BJ (cell line): Measurements from ENCODE around the gene STK11. TPM values are rescaled to one million over a fixed set of nuclear protein-coding genes. Genes with fewer than 3 reads are reported as not detected.

Experiments
- CTCF ChIA-PET: fragments of 350-600 bp; formaldehyde crosslinking; extraction: SDS; loops from one replicate; lab custom pipeline; 2021; ENCODE audit warnings: antibody characterized with exemption, inconsistent platforms; lab: Yijun Ruan, JAX
- POLR2A ChIA-PET: fragments of 300-600 bp; sonication (Branson Sonifier 250); formaldehyde crosslinking; extraction: SDS; loops from one replicate; lab custom pipeline; 2021; ENCODE audit warnings: antibody characterized with exemption; lab: Charles Lee
- DNase-seq: peaks from one replicate; pipeline ENCODE4 v3.0.0-alpha.2; 2011; ENCODE audit warnings: low read depth
- H3K27me3 ChIP-seq: 2 replicates; pipeline ENCODE4 v1.6.0; 2011; ENCODE audit warnings: low read length; ENCODE audit not compliant: control insufficient read depth, insufficient read depth
- H3K36me3 ChIP-seq: 2 replicates; pipeline ENCODE4 v1.5.1; 2011; ENCODE audit warnings: low read length; ENCODE audit not compliant: control insufficient read depth, insufficient read depth
- H3K4me3 ChIP-seq: 2 replicates; pipeline ENCODE4 v1.5.1; 2011; ENCODE audit warnings: low read depth, mild to moderate bottlenecking, control low read depth, low read length
- polyA plus RNA-seq: library from polyadenylated mRNA; depleted of rRNA; stranded (reverse); fragments of >200 nt; gene quantifications from 2 replicates; pipeline ENCODE4 v1.2.3, GENCODE V29; 2011
- TF ChIP-seq, protein P1 (sequence below): IDR thresholded peaks from 2 replicates; pipeline ENCODE4 v1.5.1; 2011; ENCODE audit warnings: low read depth, mild to moderate bottlenecking, control low read depth, inconsistent platforms, low read length, moderate library complexity; ENCODE audit not compliant: insufficient read depth

Gene STK11
- polyA plus RNA-seq, 1 experiment, result 33.6 TPM

- TF ChIP-seq, protein P1, sequence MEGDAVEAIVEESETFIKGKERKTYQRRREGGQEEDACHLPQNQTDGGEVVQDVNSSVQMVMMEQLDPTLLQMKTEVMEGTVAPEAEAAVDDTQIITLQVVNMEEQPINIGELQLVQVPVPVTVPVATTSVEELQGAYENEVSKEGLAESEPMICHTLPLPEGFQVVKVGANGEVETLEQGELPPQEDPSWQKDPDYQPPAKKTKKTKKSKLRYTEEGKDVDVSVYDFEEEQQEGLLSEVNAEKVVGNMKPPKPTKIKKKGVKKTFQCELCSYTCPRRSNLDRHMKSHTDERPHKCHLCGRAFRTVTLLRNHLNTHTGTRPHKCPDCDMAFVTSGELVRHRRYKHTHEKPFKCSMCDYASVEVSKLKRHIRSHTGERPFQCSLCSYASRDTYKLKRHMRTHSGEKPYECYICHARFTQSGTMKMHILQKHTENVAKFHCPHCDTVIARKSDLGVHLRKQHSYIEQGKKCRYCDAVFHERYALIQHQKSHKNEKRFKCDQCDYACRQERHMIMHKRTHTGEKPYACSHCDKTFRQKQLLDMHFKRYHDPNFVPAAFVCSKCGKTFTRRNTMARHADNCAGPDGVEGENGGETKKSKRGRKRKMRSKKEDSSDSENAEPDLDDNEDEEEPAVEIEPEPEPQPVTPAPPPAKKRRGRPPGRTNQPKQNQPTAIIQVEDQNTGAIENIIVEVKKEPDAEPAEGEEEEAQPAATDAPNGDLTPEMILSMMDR, result no peak
- H3K4me3 ChIP-seq, result no peak overlapping the region
- ChIA-PET POLR2A (no interaction called here), CTCF (interaction anchor here (0.9 kb wide), 1 partner anchor 9 kb away, joined by 3 read pairs; no protein-coding TSS in a partner anchor)
- H3K27me3 ChIP-seq, result no peaks in the 10 kb centered on the region
- no peak for DNase-seq
- H3K36me3 ChIP-seq, result peaks cover 15% of the 10 kb centered on the region
Observed at GRCh38 chr19:1229924-1230782, 24.6 kb downstream of the STK11 start.

DNA sequence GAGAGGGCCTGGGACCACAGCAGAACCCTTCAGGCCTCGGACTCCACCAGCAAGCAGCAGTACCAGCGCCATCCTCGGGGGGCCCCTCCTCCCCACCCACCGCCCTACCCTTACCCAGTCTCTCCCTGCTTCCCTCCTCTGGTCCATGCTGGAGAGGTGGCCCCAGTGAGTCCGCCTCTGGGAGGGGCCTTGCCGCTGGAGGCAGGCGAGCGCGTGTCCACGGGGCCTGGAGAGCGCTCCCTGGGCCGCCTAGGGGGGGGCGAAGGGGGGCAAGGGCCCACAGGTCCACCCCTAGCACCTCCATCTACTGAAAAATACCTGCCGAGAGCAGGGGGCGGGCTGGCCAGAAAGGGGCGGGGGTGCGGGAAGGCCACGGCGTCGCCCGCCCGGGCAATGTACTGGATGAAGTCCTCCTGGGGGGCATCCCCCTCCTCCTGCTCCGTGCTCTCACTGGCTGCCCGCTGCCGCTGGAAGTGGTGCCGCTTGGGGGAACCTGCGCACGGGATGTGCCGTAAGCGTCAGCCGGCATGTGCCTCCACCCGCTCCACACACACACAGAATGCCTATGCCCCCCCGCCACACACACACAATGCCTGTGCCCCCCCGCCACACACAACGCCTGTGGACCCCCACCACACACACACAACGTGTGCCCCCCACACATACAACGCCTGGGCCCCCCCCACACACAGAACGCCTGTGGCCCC lies 25.4 kb downstream of the STK11 start:
- POLR2A ChIA-PET, result no interaction called here
- CTCF ChIA-PET, result interaction anchor here (0.9 kb wide), 1 partner anchor 10 kb away, joined by 3 read pairs; no protein-coding TSS in a partner anchor
- TF ChIP-seq, protein P1, result no peak
- peaks cover 18% of the 10 kb centered on the region for H3K36me3 ChIP-seq
- no peak overlapping the region for H3K4me3 ChIP-seq
- no peak for DNase-seq
- no peaks in the 10 kb centered on the region for H3K27me3 ChIP-seq

- no peak for DNase-seq
- Histone ChIP-seq H3K27me3 (no peaks in the 10 kb centered on the region), H3K4me3 (no peak overlapping the region), H3K36me3 (peaks cover 10% of the 10 kb centered on the region)
- TF ChIP-seq, protein P1, result no peak
- POLR2A ChIA-PET, result interaction anchor here (0.6 kb wide), 1 partner anchor 38 kb away, joined by 13 read pairs; no protein-coding TSS in a partner anchor
- CTCF ChIA-PET, result interaction anchor here (0.9 to 1.8 kb wide), 2 partner anchors 9 to 11 kb away, joined by 3 to 8 read pairs; no protein-coding TSS in a partner anchor
Observed at GRCh38 chr19:1231729-1232637, 26.4 kb downstream of the STK11 start.

DNA sequence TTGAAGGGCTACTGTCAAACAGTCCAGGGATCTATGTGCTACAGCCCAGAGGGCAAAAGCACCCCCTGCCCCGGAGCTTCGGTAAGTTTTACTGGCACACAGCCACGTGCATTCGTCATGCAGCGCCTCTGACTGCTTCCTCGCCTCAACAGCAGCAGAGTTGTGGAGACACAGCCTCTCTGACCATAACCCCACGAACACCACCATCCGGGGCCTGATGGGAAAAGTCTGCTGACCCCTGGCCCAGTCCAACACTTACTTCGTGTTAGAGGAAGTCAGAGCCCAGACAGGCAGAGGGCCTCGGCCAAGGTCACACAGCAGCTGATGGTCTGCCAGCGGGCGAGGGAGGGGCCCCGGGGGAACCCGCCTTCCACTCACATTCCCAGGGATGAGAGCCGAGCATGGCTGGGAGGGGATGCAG lies 27.1 kb downstream of the STK11 start:
- POLR2A ChIA-PET, result interaction anchor here (0.6 kb wide), 1 partner anchor 37 kb away, joined by 13 read pairs; no protein-coding TSS in a partner anchor
- no peak for DNase-seq
- TF ChIP-seq, protein P1, result no peak
- CTCF ChIA-PET, result interaction anchor here (0.9 to 1.8 kb wide), 2 partner anchors 9 to 12 kb away, joined by 3 to 8 read pairs; no protein-coding TSS in a partner anchor
- Histone ChIP-seq H3K27me3 (no peaks in the 10 kb centered on the region), H3K36me3 (peaks cover 10% of the 10 kb centered on the region), H3K4me3 (no peak overlapping the region)
